Ascending aorta (tissue), 2 donors: ENCODE measurements around the gene SCIN. TPM values are rescaled to one million over a fixed set of nuclear protein-coding genes. Genes with fewer than 3 reads are reported as not detected.

Experiments
- DNase-seq, 2 donors: peaks; one replicate each; pipeline ENCODE4 v3.0.0-alpha.2; 2019; ENCODE audit warnings: low spot score in 2 of 2
- H3K27ac ChIP-seq, 2 donors: fragments of 200-600 bp; sonication (generic); one replicate each; pipeline ENCODE4 v1.5.1; 2016 to 2017; ENCODE audit warnings: mild to moderate bottlenecking in 1 of 2
- H3K27me3 ChIP-seq: fragments of 200-600 bp; sonication (generic); one replicate; pipeline ENCODE4 v1.5.1; 2017
- H3K36me3 ChIP-seq, 2 donors: fragments of 200-600 bp; sonication (generic); one replicate each; pipeline ENCODE4 v1.5.1; 2016
- H3K4me1 ChIP-seq, 2 donors: fragments of 200-600 bp; sonication (generic); one replicate each; pipeline ENCODE4 v1.5.1; 2016 to 2017; ENCODE audit warnings: mild to moderate bottlenecking in 1 of 2
- H3K4me3 ChIP-seq, 2 donors: fragments of 200-600 bp; sonication (generic); one replicate each; pipeline ENCODE4 v1.5.1; 2016 to 2017; ENCODE audit warnings: mild to moderate bottlenecking in 1 of 2
- H3K9me3 ChIP-seq, 2 donors: fragments of 200-600 bp; sonication (generic); one replicate each; pipeline ENCODE4 v1.5.1; 2016
- CTCF ChIP-seq, 3 experiments: fragments of 200-600 bp in 2 of 3; fragments of 450-650 bp in 1 of 3; sonication (generic) in 2 of 3; IDR thresholded peaks; one replicate each; pipeline ENCODE4 v1.5.1; 2016 to 2019; ENCODE audit warnings: antibody characterized with exemption in 3 of 3, mild to moderate bottlenecking in 1 of 3, moderate library complexity in 1 of 3
- intact Hi-C: fragments of 100-400 bp; cut with DNase I; formaldehyde crosslinking; loops from one replicate; pipeline ENCODE4 v1.15.1; 2023
- total RNA-seq: library from RNA; depleted of rRNA; stranded (reverse); fragments of >200 nt; gene quantifications from one replicate; pipeline ENCODE4 v1.1.0, GENCODE V29; 2016

The SCIN gene
- total RNA-seq, 1 donor from 2014 or later = not detected

GRCh38 chr7:12607134-12607533 lies 36.6 kb downstream of the SCIN start:
- no peak for TF ChIP-seq CTCF (IDR thresholded peaks at IDR 0.05)
- no peaks in the 10 kb centered on the region for H3K4me1 ChIP-seq
- H3K27ac ChIP-seq = no peak overlapping the region
- peaks cover 0 to 9% of the 10 kb centered on the region in 2 donors for H3K9me3 ChIP-seq
- intact Hi-C loops = no loop called here
- DNase-seq = no peak
- no peak overlapping the region for H3K4me3 ChIP-seq
- no peaks in the 10 kb centered on the region for H3K27me3 ChIP-seq
- no peaks in the 10 kb centered on the region for H3K36me3 ChIP-seq

GRCh38 chr7:12609561-12609960 lies 39.0 kb downstream of the SCIN start:
- H3K27me3 ChIP-seq = no peaks in the 10 kb centered on the region
- no peak for TF ChIP-seq CTCF (IDR thresholded peaks at IDR 0.05)
- H3K36me3 ChIP-seq = no peaks in the 10 kb centered on the region
- intact Hi-C loops = no loop called here
- H3K4me1 ChIP-seq = no peaks in the 10 kb centered on the region
- no peak for DNase-seq
- no peak overlapping the region for H3K4me3 ChIP-seq
- no peak overlapping the region for H3K27ac ChIP-seq
- no peaks in the 10 kb centered on the region for H3K9me3 ChIP-seq

GRCh38 chr7:12610899-12611298 lies 40.4 kb downstream of the SCIN start:
- no peak for TF ChIP-seq CTCF (IDR thresholded peaks at IDR 0.05)
- DNase-seq = no peak
- intact Hi-C loops = no loop called here
- no peaks in the 10 kb centered on the region for H3K4me1 ChIP-seq
- no peaks in the 10 kb centered on the region for H3K36me3 ChIP-seq
- no peaks in the 10 kb centered on the region for H3K27me3 ChIP-seq
- H3K27ac ChIP-seq = no peak overlapping the region
- H3K4me3 ChIP-seq = no peak overlapping the region
- no peaks in the 10 kb centered on the region for H3K9me3 ChIP-seq

- no peaks in the 10 kb centered on the region for H3K27me3 ChIP-seq
- DNase-seq = no peak
Observed at GRCh38 chr7:12612622-12613021, 42.1 kb downstream of the SCIN start.

GRCh38 chr7:12619461-12620069 lies 49.0 kb downstream of the SCIN start:
- H3K4me1 ChIP-seq = no peaks in the 10 kb centered on the region
- H3K27me3 ChIP-seq = no peaks in the 10 kb centered on the region
- DNase-seq = no peak
- no peak for TF ChIP-seq CTCF (IDR thresholded peaks at IDR 0.05)
- no peaks in the 10 kb centered on the region for H3K36me3 ChIP-seq
- intact Hi-C loops = no loop called here
- no peaks in the 10 kb centered on the region for H3K9me3 ChIP-seq
- no peak overlapping the region for H3K4me3 ChIP-seq
- H3K27ac ChIP-seq = no peak overlapping the region

More at GRCh38 chr7:12612622-12613021, 42.1 kb downstream of the SCIN start:
- Histone ChIP-seq H3K9me3 (no peaks in the 10 kb centered on the region), H3K27ac (no peak overlapping the region), H3K4me3 (no peak overlapping the region), H3K4me1 (no peaks in the 10 kb centered on the region), H3K36me3 (no peaks in the 10 kb centered on the region)
- no peak for TF ChIP-seq CTCF (IDR thresholded peaks at IDR 0.05)
- intact Hi-C loops = no loop called here

- Histone ChIP-seq H3K27ac (no peak overlapping the region), H3K4me3 (no peak overlapping the region), H3K9me3 (no peaks in the 10 kb centered on the region), H3K27me3 (no peaks in the 10 kb centered on the region), H3K36me3 (no peaks in the 10 kb centered on the region), H3K4me1 (no peaks in the 10 kb centered on the region)
- intact Hi-C loops = no loop called here
- no peak for TF ChIP-seq CTCF (IDR thresholded peaks at IDR 0.05)
- DNase-seq = no peak
Observed at GRCh38 chr7:12620371-12620770, 49.9 kb downstream of the SCIN start.
